Measurements from ENCODE around the gene WDR7. TPM values are rescaled to one million over a fixed set of nuclear protein-coding genes. Genes with fewer than 3 reads are reported as not detected.

Gene WDR7
- total RNA-seq, 2 experiments from 2014 or later, result 28.8 to 30.5 TPM

DNA sequence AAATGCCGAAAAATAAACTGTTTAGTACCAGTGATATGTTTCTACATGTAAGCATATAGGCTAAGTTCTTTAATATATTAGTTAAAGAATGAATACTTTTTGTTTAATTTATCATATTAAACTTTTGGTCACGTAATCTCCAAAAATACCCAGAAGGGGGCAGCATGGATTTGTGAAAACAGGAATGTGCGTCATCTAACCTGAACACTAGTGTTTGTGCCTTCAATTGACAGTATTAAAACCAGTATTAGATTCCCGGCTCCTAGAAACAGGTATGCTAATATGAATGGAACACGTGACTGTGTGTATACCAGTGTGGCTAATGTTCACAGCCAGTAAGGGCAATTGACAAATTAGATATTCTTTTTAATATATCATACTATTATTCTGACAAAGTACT is 51.8 kb downstream of the WDR7 start:
- DNase-seq (peak in 6 of 14 experiments; percentile 3 to 52 (median 46)), ATAC-seq (ENCODE audit: poor library complexity) (no peak)
- no peaks in the 10 kb centered on the region for H3K36me3 ChIP-seq (ENCODE audit: insufficient read depth, low read length)
- Mint-ChIP-seq H3K36me3 (ENCODE audit: low read depth) (peaks cover 25% of the 10 kb centered on the region), H3K9me3 (no peaks in the 10 kb centered on the region), H3K27ac (no peak overlapping the region), H3K27me3 (no peaks in the 10 kb centered on the region), H3K4me3 (no peak overlapping the region), H3K4me1 (ENCODE audit: low read depth) (no peaks in the 10 kb centered on the region)
- H3K27ac ChIP-seq (ENCODE audit: low read depth in 1 of 2, low read length in 2 of 2), result no peak overlapping the region
- H3K4me1 ChIP-seq (ENCODE audit: insufficient read depth, low read length), result no peaks in the 10 kb centered on the region
- intact Hi-C loops (cut with DNase I, micrococcal nuclease), result loop anchor here (2.0 to 10.0 kb wide), 4 partner anchors 96 to 1118 kb away; partner anchors contain the start of gene TCF4 (in 1 of the 2)
- H3K4me3 ChIP-seq (ENCODE audit: low read length), result no peak overlapping the region
- POLR2A ChIA-PET, result no interaction called here
- TF ChIP-seq, protein P1, sequence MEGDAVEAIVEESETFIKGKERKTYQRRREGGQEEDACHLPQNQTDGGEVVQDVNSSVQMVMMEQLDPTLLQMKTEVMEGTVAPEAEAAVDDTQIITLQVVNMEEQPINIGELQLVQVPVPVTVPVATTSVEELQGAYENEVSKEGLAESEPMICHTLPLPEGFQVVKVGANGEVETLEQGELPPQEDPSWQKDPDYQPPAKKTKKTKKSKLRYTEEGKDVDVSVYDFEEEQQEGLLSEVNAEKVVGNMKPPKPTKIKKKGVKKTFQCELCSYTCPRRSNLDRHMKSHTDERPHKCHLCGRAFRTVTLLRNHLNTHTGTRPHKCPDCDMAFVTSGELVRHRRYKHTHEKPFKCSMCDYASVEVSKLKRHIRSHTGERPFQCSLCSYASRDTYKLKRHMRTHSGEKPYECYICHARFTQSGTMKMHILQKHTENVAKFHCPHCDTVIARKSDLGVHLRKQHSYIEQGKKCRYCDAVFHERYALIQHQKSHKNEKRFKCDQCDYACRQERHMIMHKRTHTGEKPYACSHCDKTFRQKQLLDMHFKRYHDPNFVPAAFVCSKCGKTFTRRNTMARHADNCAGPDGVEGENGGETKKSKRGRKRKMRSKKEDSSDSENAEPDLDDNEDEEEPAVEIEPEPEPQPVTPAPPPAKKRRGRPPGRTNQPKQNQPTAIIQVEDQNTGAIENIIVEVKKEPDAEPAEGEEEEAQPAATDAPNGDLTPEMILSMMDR (IDR thresholded peaks at IDR 0.05), result peak; percentile 64
- CTCF ChIA-PET, result interaction anchor here (0.6 to 1.2 kb wide), 3 partner anchors 34 to 859 kb away, joined by 3 read pairs; no protein-coding TSS in a partner anchor
- no peaks in the 10 kb centered on the region for H3K27me3 ChIP-seq (ENCODE audit: control insufficient read depth in 1 of 2, insufficient read depth in 2 of 2, low read length in 2 of 2)
- H3K9me3 ChIP-seq (ENCODE audit: control insufficient read depth in 1 of 2, insufficient read depth in 1 of 2, low read length in 2 of 2), result no peaks in the 10 kb centered on the region

DNA sequence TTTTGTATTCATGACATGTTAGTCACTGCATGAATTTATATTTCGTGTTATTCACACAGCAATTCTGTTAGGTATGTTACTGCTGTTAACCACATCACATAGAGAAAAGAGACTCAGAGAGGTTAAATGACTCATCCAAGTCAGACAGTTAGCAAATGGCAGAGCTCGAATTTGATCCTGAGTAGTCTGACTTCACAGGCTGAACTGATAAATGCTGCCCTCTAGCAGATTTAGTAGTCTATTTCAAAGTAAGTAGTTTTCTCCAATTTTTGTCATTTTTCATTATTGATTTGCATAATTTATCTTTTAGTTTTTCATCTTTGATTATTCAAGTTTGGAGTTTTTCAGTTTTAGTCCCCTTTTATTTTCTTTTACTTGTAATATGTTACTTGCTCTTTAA is 58.3 kb downstream of the WDR7 start:
- DNase-seq (peak in 8 of 14 experiments; percentile 20 to 76 (median 32)), ATAC-seq (ENCODE audit: poor library complexity) (peak; percentile 100)
- intact Hi-C loops (cut with DNase I, micrococcal nuclease), result loop anchor here (5.0 to 10.0 kb wide), 3 partner anchors 57 to 1292 kb away; partner anchors contain the start of genes TCF4 (in 1 of the 2) and WDR7 (in 1 of the 2)
- no peak overlapping the region for H3K27ac ChIP-seq (ENCODE audit: low read depth in 1 of 2, low read length in 2 of 2)
- H3K36me3 ChIP-seq (ENCODE audit: insufficient read depth, low read length), result no peaks in the 10 kb centered on the region
- Mint-ChIP-seq H3K4me1 (ENCODE audit: low read depth) (peaks cover 4% of the 10 kb centered on the region), H3K36me3 (ENCODE audit: low read depth) (peaks cover 6% of the 10 kb centered on the region), H3K4me3 (no peak overlapping the region), H3K27me3 (no peaks in the 10 kb centered on the region), H3K27ac (no peak overlapping the region), H3K9me3 (no peaks in the 10 kb centered on the region)
- POLR2A ChIA-PET, result interaction anchor here (1.0 kb wide), 1 partner anchor 58 kb away, joined by 3 read pairs; no protein-coding TSS in a partner anchor
- no peaks in the 10 kb centered on the region for H3K4me1 ChIP-seq (ENCODE audit: insufficient read depth, low read length)
- TF ChIP-seq, protein P1 (IDR thresholded peaks at IDR 0.05), result peak; percentile 53
- H3K27me3 ChIP-seq (ENCODE audit: control insufficient read depth in 1 of 2, insufficient read depth in 2 of 2, low read length in 2 of 2), result no peaks in the 10 kb centered on the region
- no peak overlapping the region for H3K4me3 ChIP-seq (ENCODE audit: low read length)
- CTCF ChIA-PET, result interaction anchor here (0.7 to 1.2 kb wide), 2 partner anchors 9 to 93 kb away, joined by 3 to 8 read pairs; no protein-coding TSS in a partner anchor
- H3K9me3 ChIP-seq (ENCODE audit: control insufficient read depth in 1 of 2, insufficient read depth in 1 of 2, low read length in 2 of 2), result no peaks in the 10 kb centered on the region

DNA sequence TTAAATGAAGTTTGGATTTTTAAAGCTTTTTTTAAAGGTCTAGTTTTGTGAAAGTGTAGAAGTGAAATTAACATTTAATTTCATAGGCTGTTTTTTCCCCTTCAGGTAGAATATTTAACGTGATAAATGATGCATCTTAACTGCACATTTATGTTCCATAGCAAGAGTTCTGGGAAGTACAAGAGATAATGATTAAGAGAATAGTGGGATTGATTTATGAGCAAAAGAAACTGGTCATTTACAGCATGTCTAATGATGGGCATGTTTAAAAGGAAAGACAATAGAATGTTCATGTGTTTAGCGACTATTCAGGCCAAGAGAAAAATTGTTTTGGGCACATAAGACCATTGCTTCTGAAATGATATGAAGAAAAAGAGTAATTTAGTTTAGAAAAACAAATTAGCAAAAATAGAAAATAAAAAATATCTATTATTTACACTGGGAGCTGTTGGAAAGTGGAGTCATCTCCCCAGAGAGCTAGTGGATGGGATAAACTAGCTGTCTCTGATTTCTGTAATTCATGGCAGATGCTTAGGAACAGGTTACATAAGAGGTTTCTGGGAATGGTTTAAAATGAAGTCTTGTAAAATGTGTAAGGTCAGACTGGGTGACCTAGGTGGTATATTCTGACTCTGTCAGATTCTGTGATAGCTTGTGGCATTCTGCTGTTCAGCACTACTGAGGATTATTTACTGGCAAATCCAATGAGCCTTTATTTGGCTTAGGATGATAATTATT is 60.7 kb downstream of the WDR7 start:
- Mint-ChIP-seq H3K27ac (no peak overlapping the region), H3K9me3 (no peaks in the 10 kb centered on the region), H3K4me3 (no peak overlapping the region), H3K36me3 (ENCODE audit: low read depth) (no peaks in the 10 kb centered on the region), H3K4me1 (ENCODE audit: low read depth) (peaks cover 4% of the 10 kb centered on the region), H3K27me3 (no peaks in the 10 kb centered on the region)
- H3K27me3 ChIP-seq (ENCODE audit: control insufficient read depth in 1 of 2, insufficient read depth in 2 of 2, low read length in 2 of 2), result no peaks in the 10 kb centered on the region
- no peaks in the 10 kb centered on the region for H3K9me3 ChIP-seq (ENCODE audit: control insufficient read depth in 1 of 2, insufficient read depth in 1 of 2, low read length in 2 of 2)
- ATAC-seq (ENCODE audit: poor library complexity) (no peak), DNase-seq (no peak)
- CTCF ChIA-PET, result no interaction called here
- no peak overlapping the region for H3K4me3 ChIP-seq (ENCODE audit: low read length)
- intact Hi-C loops (cut with DNase I, micrococcal nuclease), result no loop called here
- no peaks in the 10 kb centered on the region for H3K36me3 ChIP-seq (ENCODE audit: insufficient read depth, low read length)
- POLR2A ChIA-PET, result interaction anchor here (0.6 to 0.7 kb wide), 2 partner anchors 42 to 112 kb away, joined by 3 read pairs; no protein-coding TSS in a partner anchor
- H3K27ac ChIP-seq (ENCODE audit: low read depth in 1 of 2, low read length in 2 of 2), result no peak overlapping the region
- TF ChIP-seq, protein P1 (IDR thresholded peaks at IDR 0.05), result no peak
- H3K4me1 ChIP-seq (ENCODE audit: insufficient read depth, low read length), result no peaks in the 10 kb centered on the region
